Measurements from ENCODE around the gene STX10.

- no peak for TF ChIP-seq PBX3 (IDR thresholded peaks at IDR 0.05)
- no peak for TF ChIP-seq POLR2AphosphoS5 (IDR thresholded peaks at IDR 0.05; ENCODE audit: low read depth, low read length)
- no peak for TF ChIP-seq EP300 (IDR thresholded peaks at IDR 0.05; ENCODE audit: borderline replicate concordance in 1 of 2, low read depth in 1 of 2, low read length in 1 of 2)
- TF ChIP-seq REST (IDR thresholded peaks at IDR 0.05; ENCODE audit: low read depth, low read length), result no peak
- TF ChIP-seq CTCF (IDR thresholded peaks at IDR 0.05), result no peak
- TF ChIP-seq FOXM1 (IDR thresholded peaks at IDR 0.05; ENCODE audit: low read depth), result no peak
- no peak for TF ChIP-seq GABPA (IDR thresholded peaks at IDR 0.05; ENCODE audit: low read depth)
- no peak for TF ChIP-seq IRF3 (IDR thresholded peaks at IDR 0.05; ENCODE audit: low read depth, low read length)
- TF ChIP-seq ELF1 (IDR thresholded peaks at IDR 0.05), result no peak
- TF ChIP-seq EZH2phosphoT487 (IDR thresholded peaks at IDR 0.05; ENCODE audit: borderline replicate concordance, low read depth), result no peak
- TF ChIP-seq, protein P1, sequence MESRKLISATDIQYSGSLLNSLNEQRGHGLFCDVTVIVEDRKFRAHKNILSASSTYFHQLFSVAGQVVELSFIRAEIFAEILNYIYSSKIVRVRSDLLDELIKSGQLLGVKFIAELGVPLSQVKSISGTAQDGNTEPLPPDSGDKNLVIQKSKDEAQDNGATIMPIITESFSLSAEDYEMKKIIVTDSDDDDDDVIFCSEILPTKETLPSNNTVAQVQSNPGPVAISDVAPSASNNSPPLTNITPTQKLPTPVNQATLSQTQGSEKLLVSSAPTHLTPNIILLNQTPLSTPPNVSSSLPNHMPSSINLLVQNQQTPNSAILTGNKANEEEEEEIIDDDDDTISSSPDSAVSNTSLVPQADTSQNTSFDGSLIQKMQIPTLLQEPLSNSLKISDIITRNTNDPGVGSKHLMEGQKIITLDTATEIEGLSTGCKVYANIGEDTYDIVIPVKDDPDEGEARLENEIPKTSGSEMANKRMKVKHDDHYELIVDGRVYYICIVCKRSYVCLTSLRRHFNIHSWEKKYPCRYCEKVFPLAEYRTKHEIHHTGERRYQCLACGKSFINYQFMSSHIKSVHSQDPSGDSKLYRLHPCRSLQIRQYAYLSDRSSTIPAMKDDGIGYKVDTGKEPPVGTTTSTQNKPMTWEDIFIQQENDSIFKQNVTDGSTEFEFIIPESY (IDR thresholded peaks at IDR 0.05; ENCODE audit: borderline replicate concordance, low read depth), result no peak
- no peak for TF ChIP-seq SMC3 (IDR thresholded peaks at IDR 0.05; ENCODE audit: low read depth, low read length)
Observed at GRCh38 chr19:13152356-13152973, 2.3 kb upstream of the STX10 start.
